GM12878 (cell line): ENCODE results near the gene USP47. TPM values are rescaled to one million over a fixed set of nuclear protein-coding genes. Genes with fewer than 3 reads are reported as not detected.

Experiments used
- ATAC-seq: fragments of 200-7000 bp; cut with Tn5 transposase; 3 replicates; pipeline ENCODE4 v1.9.1; 2020; ENCODE audit warnings: mild to moderate bottlenecking, moderate library complexity
- BruUV-seq: library from RNA; stranded (reverse); fragments of 400-500 nt; replicated peaks from 2 replicates; lab custom pipeline; 2021; lab: Mats Ljungman, UMichigan
- CTCF ChIA-PET: fragments of 300-600 bp; sonication (Branson Sonifier 250); formaldehyde crosslinking; extraction: SDS; loops from one replicate; lab custom pipeline; 2021; ENCODE audit warnings: inconsistent platforms; lab: Yijun Ruan, JAX
- POLR2A ChIA-PET: fragments of 350-600 bp; formaldehyde crosslinking; extraction: SDS; loops from one replicate; lab custom pipeline; 2021; ENCODE audit warnings: inconsistent platforms; lab: Charles Lee
- RAD21 ChIA-PET: fragments of 300-600 bp; sonication (Branson Sonifier 250); formaldehyde crosslinking; loops from one replicate; lab custom pipeline; 2023; ENCODE audit warnings: antibody characterized with exemption; ENCODE audit not compliant: unreplicated experiment; lab: Charles Lee
- SMC1A ChIA-PET: fragments of 300-600 bp; sonication (Branson Sonifier 250); formaldehyde crosslinking; loops from one replicate; lab custom pipeline; 2023; ENCODE audit not compliant: unreplicated experiment, uncharacterized antibody; lab: Charles Lee
- DNase-seq: peaks from one replicate; pipeline ENCODE4 v3.0.0-alpha.2; 2011; ENCODE audit warnings: low read depth, low spot score
- FAIRE-seq: peaks from 3 replicates; lab custom pipeline; 2011; peaks lifted over from hg19 to GRCh38; lab: Jason Lieb, UNC
- H2AFZ ChIP-seq: 2 replicates; pipeline ENCODE4 v1.6.0; 2011; ENCODE audit warnings: low read depth, low read length, control low read depth; ENCODE audit not compliant: control insufficient read depth
- H3K27ac ChIP-seq: 2 replicates; pipeline ENCODE4 v1.5.1; 2011; ENCODE audit warnings: control low read depth; ENCODE audit not compliant: control insufficient read depth, insufficient read depth
- H3K27me3 ChIP-seq, 2 experiments: replicated peaks in 1 of 2; 2 replicates each; pipeline versions ENCODE4 v1.6.0 to v1.6.1; 2011; ENCODE audit warnings: low read length in 1 of 2; ENCODE audit not compliant: control insufficient read depth in 2 of 2, insufficient read depth in 2 of 2
- H3K36me3 ChIP-seq, 2 experiments: 2 replicates each; pipeline ENCODE4 v1.5.1; 2011; ENCODE audit warnings: low read length in 1 of 2; ENCODE audit not compliant: control insufficient read depth in 2 of 2, insufficient read depth in 2 of 2
- H3K4me1 ChIP-seq: 2 replicates; pipeline ENCODE4 v1.6.1; 2011; ENCODE audit warnings: mild to moderate bottlenecking, low read length, moderate library complexity, mixed read lengths; ENCODE audit not compliant: control insufficient read depth, insufficient read depth
- H3K4me2 ChIP-seq: 2 replicates; pipeline ENCODE4 v1.6.0; 2011; ENCODE audit warnings: control low read depth; ENCODE audit not compliant: control insufficient read depth, insufficient read depth
- H3K4me3 ChIP-seq: fragments of 200-600 bp; sonication (generic); 2 replicates; pipeline ENCODE4 v1.5.1; 2016
- H3K79me2 ChIP-seq: 2 replicates; pipeline ENCODE4 v1.6.0; 2011; ENCODE audit warnings: low read length; ENCODE audit not compliant: control insufficient read depth, insufficient read depth
- H3K9ac ChIP-seq: 2 replicates; pipeline ENCODE4 v1.8.0; 2011; ENCODE audit warnings: low read length, control low read depth, mixed read lengths; ENCODE audit not compliant: control insufficient read depth, insufficient read depth
- H3K9me3 ChIP-seq: replicated peaks from 3 replicates; pipeline ENCODE4 v1.5.1; 2011; ENCODE audit warnings: mild to moderate bottlenecking, low read length; ENCODE audit not compliant: control insufficient read depth, insufficient read depth
- H4K20me1 ChIP-seq: 2 replicates; pipeline ENCODE4 v1.6.0; 2011; ENCODE audit not compliant: control insufficient read depth, insufficient read depth
- ASH2L ChIP-seq: fragments of 300-600, 200-600 bp; sonication (generic); IDR thresholded peaks from 2 replicates; pipeline ENCODE4 v1.6.1; 2017; ENCODE audit warnings: low read depth, mild to moderate bottlenecking, borderline replicate concordance
- CBX3 ChIP-seq: fragments of 200-600 bp; sonication (generic); IDR thresholded peaks from 2 replicates; pipeline ENCODE4 v1.6.1; 2016; ENCODE audit warnings: low read depth, borderline replicate concordance
- CHD1 ChIP-seq: IDR thresholded peaks from 2 replicates; pipeline ENCODE4 v1.6.1; 2012; ENCODE audit warnings: low read depth, low read length, improper control_type of control experiment
- CREB1 ChIP-seq: IDR thresholded peaks from 2 replicates; pipeline ENCODE4 v1.6.1; 2012; ENCODE audit warnings: low read depth, mild to moderate bottlenecking, inconsistent platforms
- CREM ChIP-seq: IDR thresholded peaks from 2 replicates; pipeline ENCODE4 v1.6.1; 2014; ENCODE audit warnings: antibody characterized with exemption, low read depth
- EP300 ChIP-seq, 2 experiments: fragments of 150-350 bp in 1 of 2; IDR thresholded peaks; 2 replicates each; pipeline ENCODE4 v1.6.1; 2011 to 2012; ENCODE audit warnings: low read depth in 2 of 2, low read length in 2 of 2, borderline replicate concordance in 1 of 2, improper control_type of control experiment in 1 of 2, inconsistent platforms in 1 of 2; ENCODE audit not compliant: control insufficient read depth in 1 of 2
- ETV6 ChIP-seq, 2 experiments: fragments of 450-650 bp in 1 of 2; IDR thresholded peaks in 1 of 2; conservative IDR thresholded peaks in 1 of 2; 2 replicates each; pipeline ENCODE4 v1.6.1; 2014; ENCODE audit warnings: antibody characterized with exemption in 1 of 2, borderline replicate concordance in 1 of 2, low read depth in 1 of 2, mild to moderate bottlenecking in 1 of 2, moderate library complexity in 1 of 2
- FOXK2 ChIP-seq: fragments of 450-650 bp; IDR thresholded peaks from 2 replicates; pipeline ENCODE4 v1.6.1; 2017; ENCODE audit warnings: mild to moderate bottlenecking, moderate library complexity
- HCFC1 ChIP-seq: fragments of 150-350 bp; IDR thresholded peaks from 2 replicates; pipeline ENCODE4 v1.6.1; 2014; ENCODE audit warnings: low read length
- JUND ChIP-seq: IDR thresholded peaks from 2 replicates; pipeline ENCODE4 v1.6.1; 2012; ENCODE audit warnings: low read depth, mild to moderate bottlenecking, low read length, improper control_type of control experiment, moderate library complexity
- MEF2A ChIP-seq: IDR thresholded peaks from 2 replicates; pipeline ENCODE4 v1.6.1; 2011; ENCODE audit warnings: low read depth, mild to moderate bottlenecking, low read length, moderate library complexity; ENCODE audit not compliant: insufficient read depth
- NR2F1 ChIP-seq: fragments of 450-650 bp; conservative IDR thresholded peaks from 2 replicates; pipeline ENCODE4 v1.6.1; 2017; ENCODE audit warnings: mild to moderate bottlenecking
- PAX5 ChIP-seq: IDR thresholded peaks from 2 replicates; pipeline ENCODE4 v1.6.1; 2011; ENCODE audit warnings: low read depth, low read length, borderline replicate concordance
- RUNX3 ChIP-seq: IDR thresholded peaks from 2 replicates; pipeline ENCODE4 v1.6.1; 2012; ENCODE audit warnings: low read length, inconsistent platforms
- TARDBP ChIP-seq: IDR thresholded peaks from 2 replicates; pipeline ENCODE4 v1.6.1; 2016; ENCODE audit warnings: borderline replicate concordance
- TCF7 ChIP-seq: IDR thresholded peaks from 2 replicates; pipeline ENCODE4 v1.6.1; 2014; ENCODE audit warnings: antibody characterized with exemption, borderline replicate concordance
- ZZZ3 ChIP-seq: IDR thresholded peaks from 2 replicates; pipeline ENCODE4 v1.6.1; 2011; ENCODE audit warnings: low read depth; ENCODE audit not compliant: control insufficient read depth, insufficient read length
- WGBS: methylation state at CpG from one replicate; pipeline ENCODE4 v1.1.6; 2016; ENCODE audit warnings: low lambda C conversion rate; ENCODE audit not compliant: insufficient replicate concordance, insufficient coverage; ENCODE audit errors: missing lambda C conversion rate; 5-methylcytosine and 5-hydroxymethylcytosine counted together
- in situ Hi-C: fragments of 300-500 bp; cut with MboI; formaldehyde crosslinking; loops from 9 replicates; pipeline ENCODE4 v1.14.3; 2018; ENCODE audit warnings: mixed read lengths
- intact Hi-C: fragments of 100-400 bp; cut with micrococcal nuclease; formaldehyde crosslinking; loops from one replicate; pipeline ENCODE4 v1.14.2; 2022; ENCODE audit not compliant: unreplicated experiment
- polyA plus RNA-seq, 11 experiments: library from polyadenylated mRNA; depleted of rRNA in 4 of 11; unstranded in 6 of 11; stranded (reverse) in 5 of 11; fragments of >200 nt; fragmentation: Nextera tagmentation in 4 of 11; fragmentation: Illumina TruSeq in 1 of 11; extraction: Ambion mirVana in 4 of 11; extraction: Trizol in 1 of 11; gene quantifications; 1 replicate in 1 of 11; 2 replicates in 10 of 11; pipeline versions ENCODE4 v1.2.1 to v1.2.3, GENCODE V29; 2011 to 2016; ENCODE audit warnings: inconsistent platforms in 2 of 11, missing spikeins in 2 of 11, low read depth in 1 of 11
- total RNA-seq, 4 experiments: library from RNA; depleted of rRNA in 3 of 4; stranded (reverse); fragments of >200 nt in 3 of 4; fragmentation: Illumina TruSeq in 1 of 4; extraction: Trizol in 1 of 4; gene quantifications; 2 replicates each; pipeline versions ENCODE4 v1.2.1 to v1.2.3, GENCODE V29; 2013 to 2021
- TF ChIP-seq, protein P1 (sequence below): IDR thresholded peaks from 2 replicates; pipeline ENCODE4 v1.6.1; 2012; ENCODE audit warnings: low read depth, low read length, improper control_type of control experiment
- TF ChIP-seq, protein P2 (sequence below): fragments of 450-650 bp; IDR thresholded peaks from 2 replicates; pipeline ENCODE4 v1.6.1; 2016; ENCODE audit warnings: mild to moderate bottlenecking
- TF ChIP-seq, protein P3 (sequence below): IDR thresholded peaks from 2 replicates; pipeline ENCODE4 v1.6.1; 2011; ENCODE audit warnings: borderline replicate concordance, low read depth, mild to moderate bottlenecking, moderate library complexity, mixed read lengths, low read length; ENCODE audit not compliant: insufficient read depth; ENCODE audit errors: extremely low read length

The USP47 gene
- total and polyA plus RNA-seq, 10 of the 15 experiments (the other 5 are each of a cell fraction or from before 2014, with no cell fraction given): 13.9 to 54.0 (median 31.6) TPM

DNA sequence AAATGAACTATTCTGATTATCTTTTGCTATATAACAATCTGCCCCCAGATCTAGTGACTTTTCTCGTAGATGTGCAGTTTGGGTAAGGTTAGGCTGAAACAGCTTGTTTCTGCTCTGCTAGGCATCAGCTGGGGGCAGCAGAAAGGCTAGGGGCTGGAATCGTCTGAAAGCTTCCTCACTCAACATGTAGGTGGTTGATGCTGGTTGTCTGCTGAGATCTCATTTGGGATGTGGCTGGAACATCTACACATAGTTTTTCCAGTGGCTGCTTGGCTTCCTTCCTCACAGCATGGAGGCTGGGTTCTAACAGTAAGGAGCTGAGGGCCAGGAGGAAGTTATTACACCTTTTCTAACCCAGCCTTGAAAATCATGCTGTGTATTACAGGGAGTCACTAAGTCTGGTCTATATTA lies 30.2 kb downstream of the USP47 start:
- FAIRE-seq: no peak
- 42% methylated on average over 2 of the region's 2 CpGs for WGBS
- peak; percentile 60 for ATAC-seq
- in situ Hi-C loops (no loop called here), intact Hi-C loops (no loop called here)
- no peak for DNase-seq
- Histone ChIP-seq H3K9ac (no peak overlapping the region), H4K20me1 (peaks cover 3% of the 10 kb centered on the region; the same call in 1 of the 2 replicates), H3K4me2 (0 out of 2 replicates have a peak overlapping the region, but pooled peaks have one; percentile 30), H3K79me2 (peaks cover 59% of the 10 kb centered on the region), H3K4me3 (no peak overlapping the region), H3K27me3 (no peaks in the 10 kb centered on the region), H3K36me3 (peaks cover 0 to 3% of the 10 kb centered on the region in 2 experiments; a peak in 1 of 4 replicates), H3K27ac (no peak overlapping the region; the same call in 1 of the 2 replicates), H3K9me3 (no peaks in the 10 kb centered on the region; the same call in 1 of the 3 replicates), H2AFZ (no peak overlapping the region), H3K4me1 (peaks cover 5% of the 10 kb centered on the region; the same call in 1 of the 2 replicates)
- ChIA-PET POLR2A (interaction anchor here (0.6 to 1.0 kb wide), 2 partner anchors 30 to 892 kb away, joined by 4 to 8 read pairs; no protein-coding TSS in a partner anchor), SMC1A (interaction anchor here (0.7 to 1.9 kb wide), 5 partner anchors 10 to 99 kb away, joined by 3 to 6 read pairs (median 4); no protein-coding TSS in a partner anchor), CTCF (interaction anchor here (0.7 to 2.6 kb wide), 7 partner anchors 9 to 46 kb away, joined by 3 to 13 read pairs (median 4); no protein-coding TSS in a partner anchor), RAD21 (interaction anchor here (0.6 kb wide), 2 partner anchors 17 to 58 kb away, joined by 3 read pairs; no protein-coding TSS in a partner anchor)
- BruUV-seq: no TSS peak
- TF ChIP-seq ETV6 (conservative IDR thresholded peaks at IDR 0.05 in 1 of 2, IDR thresholded peaks at IDR 0.05 in 1 of 2; ENCODE audit: borderline replicate concordance in 1 of 2, low read depth in 1 of 2) (no peak), NR2F1 (no peak), CREB1 (no peak), CHD1 (no peak), ASH2L (no peak), CREM (no peak), JUND (no peak), TCF7 (no peak), TARDBP (no peak), ZZZ3 (no peak), MEF2A (no peak), RUNX3 (no peak), FOXK2 (no peak), PAX5 (no peak), EP300 (IDR thresholded peaks at IDR 0.05; ENCODE audit: borderline replicate concordance in 1 of 2, control insufficient read depth in 1 of 2, low read depth in 2 of 2, low read length in 2 of 2) (no peak), HCFC1 (no peak), CBX3 (no peak)
- TF ChIP-seq, protein P1, sequence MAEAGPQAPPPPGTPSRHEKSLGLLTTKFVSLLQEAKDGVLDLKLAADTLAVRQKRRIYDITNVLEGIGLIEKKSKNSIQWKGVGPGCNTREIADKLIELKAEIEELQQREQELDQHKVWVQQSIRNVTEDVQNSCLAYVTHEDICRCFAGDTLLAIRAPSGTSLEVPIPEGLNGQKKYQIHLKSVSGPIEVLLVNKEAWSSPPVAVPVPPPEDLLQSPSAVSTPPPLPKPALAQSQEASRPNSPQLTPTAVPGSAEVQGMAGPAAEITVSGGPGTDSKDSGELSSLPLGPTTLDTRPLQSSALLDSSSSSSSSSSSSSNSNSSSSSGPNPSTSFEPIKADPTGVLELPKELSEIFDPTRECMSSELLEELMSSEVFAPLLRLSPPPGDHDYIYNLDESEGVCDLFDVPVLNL: no peak
- TF ChIP-seq, protein P2, sequence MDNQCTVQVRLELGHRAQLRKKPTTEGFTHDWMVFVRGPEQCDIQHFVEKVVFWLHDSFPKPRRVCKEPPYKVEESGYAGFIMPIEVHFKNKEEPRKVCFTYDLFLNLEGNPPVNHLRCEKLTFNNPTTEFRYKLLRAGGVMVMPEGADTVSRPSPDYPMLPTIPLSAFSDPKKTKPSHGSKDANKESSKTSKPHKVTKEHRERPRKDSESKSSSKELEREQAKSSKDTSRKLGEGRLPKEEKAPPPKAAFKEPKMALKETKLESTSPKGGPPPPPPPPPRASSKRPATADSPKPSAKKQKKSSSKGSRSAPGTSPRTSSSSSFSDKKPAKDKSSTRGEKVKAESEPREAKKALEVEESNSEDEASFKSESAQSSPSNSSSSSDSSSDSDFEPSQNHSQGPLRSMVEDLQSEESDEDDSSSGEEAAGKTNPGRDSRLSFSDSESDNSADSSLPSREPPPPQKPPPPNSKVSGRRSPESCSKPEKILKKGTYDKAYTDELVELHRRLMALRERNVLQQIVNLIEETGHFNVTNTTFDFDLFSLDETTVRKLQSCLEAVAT: no peak
- TF ChIP-seq, protein P3, sequence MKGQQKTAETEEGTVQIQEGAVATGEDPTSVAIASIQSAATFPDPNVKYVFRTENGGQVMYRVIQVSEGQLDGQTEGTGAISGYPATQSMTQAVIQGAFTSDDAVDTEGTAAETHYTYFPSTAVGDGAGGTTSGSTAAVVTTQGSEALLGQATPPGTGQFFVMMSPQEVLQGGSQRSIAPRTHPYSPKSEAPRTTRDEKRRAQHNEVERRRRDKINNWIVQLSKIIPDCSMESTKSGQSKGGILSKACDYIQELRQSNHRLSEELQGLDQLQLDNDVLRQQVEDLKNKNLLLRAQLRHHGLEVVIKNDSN: no peak
